ENCODE data around the gene CACNA1C. TPM values are rescaled to one million over a fixed set of nuclear protein-coding genes. Genes with fewer than 3 reads are reported as not detected.

The CACNA1C gene
- total RNA-seq, 1 donor from 2014 or later: 1.6 TPM

GRCh38 chr12:2625289-2625612 is 572.5 kb downstream of the CACNA1C start:
- no peak for DNase-seq (ENCODE audit: low read depth, low spot score)
- H3K27ac Mint-ChIP-seq (ENCODE audit: unreplicated experiment): no peak overlapping the region
- no peak overlapping the region for H3K4me3 Mint-ChIP-seq

DNA sequence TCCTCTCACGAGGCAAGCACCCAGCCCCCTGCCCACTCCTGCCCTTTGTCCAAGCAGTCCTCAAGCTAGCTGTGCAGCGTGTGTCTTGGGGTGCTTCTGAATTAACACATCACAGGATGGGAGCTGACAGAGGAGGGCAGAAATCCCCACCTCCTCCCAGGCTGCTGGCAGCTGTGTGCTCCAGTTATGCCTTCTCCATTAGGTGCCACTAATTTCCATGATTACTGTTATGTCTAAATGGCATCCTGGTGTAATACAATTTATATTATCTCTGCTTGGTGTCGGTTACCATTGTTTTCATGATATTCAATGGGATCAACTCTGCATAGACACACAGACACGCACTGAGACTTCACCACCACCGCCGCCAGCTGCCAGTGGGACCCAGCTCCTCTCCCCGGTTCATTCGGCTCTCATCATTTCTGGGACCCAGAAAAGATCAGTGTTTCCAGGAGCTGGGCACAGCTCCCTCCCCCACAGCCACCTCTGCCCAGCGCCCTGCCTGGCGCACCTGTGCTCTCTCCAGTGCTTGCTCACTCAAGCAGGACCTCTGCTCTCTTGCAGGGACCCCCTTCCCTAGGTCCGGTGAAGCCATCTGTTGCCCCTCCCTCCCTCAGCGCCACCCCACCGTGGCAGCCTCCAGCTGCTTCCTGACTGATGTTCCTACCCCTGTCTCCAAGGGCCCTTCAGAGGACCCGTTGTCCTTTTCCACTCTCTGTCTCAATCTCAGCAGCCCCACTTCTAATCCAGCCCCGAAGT is 574.5 kb downstream of the CACNA1C start:
- peaks cover 16% of the 10 kb centered on the region for H3K4me1 Mint-ChIP-seq
- H3K27me3 Mint-ChIP-seq (ENCODE audit: low read depth): peaks cover 15% of the 10 kb centered on the region
- H3K27ac Mint-ChIP-seq (ENCODE audit: unreplicated experiment): peak overlapping the region; percentile 44
- no peaks in the 10 kb centered on the region for H3K36me3 Mint-ChIP-seq (ENCODE audit: low read depth)
- H3K9me3 Mint-ChIP-seq: no peaks in the 10 kb centered on the region
- no peak for DNase-seq (ENCODE audit: low read depth, low spot score)
- TF ChIP-seq CTCF (conservative IDR thresholded peaks at IDR 0.05): no peak
- H3K4me3 Mint-ChIP-seq: no peak overlapping the region

More at GRCh38 chr12:2625289-2625612, 572.5 kb downstream of the CACNA1C start:
- no peak for TF ChIP-seq CTCF (conservative IDR thresholded peaks at IDR 0.05)
- Mint-ChIP-seq H3K36me3 (ENCODE audit: low read depth) (no peaks in the 10 kb centered on the region), H3K9me3 (no peaks in the 10 kb centered on the region), H3K27me3 (ENCODE audit: low read depth) (peaks cover 18% of the 10 kb centered on the region), H3K4me1 (peaks cover 5% of the 10 kb centered on the region)

DNA sequence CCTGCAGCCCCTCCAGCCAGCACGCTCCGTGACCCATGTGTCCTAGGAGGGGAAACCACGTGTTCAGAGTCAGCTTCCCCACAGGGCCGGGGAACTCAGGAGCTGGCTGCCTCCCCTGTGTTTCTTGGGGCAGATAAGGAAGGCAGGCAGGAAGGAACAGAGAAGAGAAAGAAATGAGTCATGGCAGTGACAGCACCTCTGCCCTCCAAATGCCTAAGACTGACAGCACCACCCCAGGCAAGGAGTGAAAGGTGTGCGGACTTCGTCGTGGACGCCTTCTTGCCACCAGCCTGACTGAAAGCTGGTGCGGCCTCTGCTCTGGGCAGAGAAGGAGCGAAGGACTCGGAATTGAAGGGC is 575.0 kb downstream of the CACNA1C start:
- H3K36me3 Mint-ChIP-seq (ENCODE audit: low read depth): no peaks in the 10 kb centered on the region
- H3K4me1 Mint-ChIP-seq: peaks cover 16% of the 10 kb centered on the region
- peak overlapping the region; percentile 44 for H3K27ac Mint-ChIP-seq (ENCODE audit: unreplicated experiment)
- no peak for TF ChIP-seq CTCF (conservative IDR thresholded peaks at IDR 0.05)
- no peaks in the 10 kb centered on the region for H3K9me3 Mint-ChIP-seq
- peaks cover 15% of the 10 kb centered on the region for H3K27me3 Mint-ChIP-seq (ENCODE audit: low read depth)
- DNase-seq (ENCODE audit: low read depth, low spot score): no peak
- H3K4me3 Mint-ChIP-seq: no peak overlapping the region

GRCh38 chr12:2628401-2628800 is 575.6 kb downstream of the CACNA1C start:
- no peaks in the 10 kb centered on the region for H3K9me3 Mint-ChIP-seq
- no peaks in the 10 kb centered on the region for H3K36me3 Mint-ChIP-seq (ENCODE audit: low read depth)
- TF ChIP-seq CTCF (conservative IDR thresholded peaks at IDR 0.05): no peak
- peaks cover 15% of the 10 kb centered on the region for H3K27me3 Mint-ChIP-seq (ENCODE audit: low read depth)
- H3K27ac Mint-ChIP-seq (ENCODE audit: unreplicated experiment): no peak overlapping the region
- peaks cover 16% of the 10 kb centered on the region for H3K4me1 Mint-ChIP-seq
- no peak overlapping the region for H3K4me3 Mint-ChIP-seq
- DNase-seq (ENCODE audit: low read depth, low spot score): no peak

- H3K27ac Mint-ChIP-seq (ENCODE audit: unreplicated experiment): no peak overlapping the region
- H3K9me3 Mint-ChIP-seq: no peaks in the 10 kb centered on the region
- H3K36me3 Mint-ChIP-seq (ENCODE audit: low read depth): no peaks in the 10 kb centered on the region
- peaks cover 16% of the 10 kb centered on the region for H3K27me3 Mint-ChIP-seq (ENCODE audit: low read depth)
- H3K4me1 Mint-ChIP-seq: peaks cover 16% of the 10 kb centered on the region
- no peak for DNase-seq (ENCODE audit: low read depth, low spot score)
- no peak overlapping the region for H3K4me3 Mint-ChIP-seq
- no peak for TF ChIP-seq CTCF (conservative IDR thresholded peaks at IDR 0.05)
Observed at GRCh38 chr12:2629051-2629450, 576.3 kb downstream of the CACNA1C start.
